GM10248 (cell line): Measurements from ENCODE around the gene AFP.

Experiments
- CTCF ChIA-PET: fragments of 300-600 bp; sonication (Branson Sonifier 250); formaldehyde crosslinking; extraction: SDS; loops from one replicate; lab custom pipeline; 2021; ENCODE audit warnings: antibody characterized with exemption; lab: Yijun Ruan, JAX
- POLR2A ChIA-PET: fragments of 350-650 bp; sonication (Branson Sonifier 250); formaldehyde crosslinking; extraction: SDS; loops from one replicate; lab custom pipeline; 2020; ENCODE audit warnings: antibody characterized with exemption; lab: Yijun Ruan, JAX
- DNase-seq: peaks from one replicate; pipeline ENCODE4 v3.0.0; 2012; ENCODE audit errors: extremely low spot score
- CTCF ChIP-seq: IDR thresholded peaks from 2 replicates; pipeline ENCODE4 v1.5.1; 2012; ENCODE audit warnings: mild to moderate bottlenecking, low read depth; ENCODE audit errors: extremely low read depth, missing control alignments, control extremely low read depth

The AFP gene

GRCh38 chr4:73481358-73481757 lies 45.3 kb downstream of the AFP start, which contains the start of gene AFM:
Gene AFM, plus strand, starts transcription at chr4:73481745. Its CDS starts 31 bp downstream, at chr4:73481776.
- ChIA-PET CTCF (no interaction called here), POLR2A (no interaction called here)
- no peak for DNase-seq
- TF ChIP-seq CTCF: no peak

GRCh38 chr4:73485085-73485484 lies 49.1 kb downstream of the AFP start:
- TF ChIP-seq CTCF: no peak
- no peak for DNase-seq
- POLR2A ChIA-PET: interaction anchor here (0.6 kb wide), 1 partner anchor 53 kb away, joined by 3 read pairs; no protein-coding TSS in a partner anchor
- CTCF ChIA-PET: no interaction called here

- ChIA-PET POLR2A (no interaction called here), CTCF (no interaction called here)
- no peak for TF ChIP-seq CTCF
- no peak for DNase-seq
These were observed 49.6 kb downstream of the AFP start for GRCh38 chr4:73485596-73485995.

GRCh38 chr4:73486497-73486896 lies 50.5 kb downstream of the AFP start:
- no peak for TF ChIP-seq CTCF
- DNase-seq: no peak
- ChIA-PET POLR2A (no interaction called here), CTCF (no interaction called here)

GRCh38 chr4:73487233-73487632 lies 51.2 kb downstream of the AFP start:
- CTCF ChIA-PET: interaction anchor here (1.3 kb wide), 1 partner anchor 8 kb away, joined by 3 read pairs; no protein-coding TSS in a partner anchor
- no peak for DNase-seq
- POLR2A ChIA-PET: no interaction called here
- no peak for TF ChIP-seq CTCF

- CTCF ChIA-PET: interaction anchor here (0.6 to 1.8 kb wide), 5 partner anchors 9 to 153 kb away, joined by 3 to 4 read pairs (median 3); no protein-coding TSS in a partner anchor
- TF ChIP-seq CTCF: no peak
- POLR2A ChIA-PET: no interaction called here
- no peak for DNase-seq
These were observed 64.2 kb downstream of the AFP start for GRCh38 chr4:73499996-73500765.
